GM18519 (cell line): ENCODE measurements around the gene GDF11.

ENCODE experiments used
- ATAC-seq: cut with Tn5 transposase; IDR thresholded peaks from one replicate; pipeline ENCODE4 v1.9.1; 2021; ENCODE audit warnings: mild to moderate bottlenecking, moderate library complexity; ENCODE audit not compliant: unreplicated experiment, low FRiP score

GDF11 gene

DNA sequence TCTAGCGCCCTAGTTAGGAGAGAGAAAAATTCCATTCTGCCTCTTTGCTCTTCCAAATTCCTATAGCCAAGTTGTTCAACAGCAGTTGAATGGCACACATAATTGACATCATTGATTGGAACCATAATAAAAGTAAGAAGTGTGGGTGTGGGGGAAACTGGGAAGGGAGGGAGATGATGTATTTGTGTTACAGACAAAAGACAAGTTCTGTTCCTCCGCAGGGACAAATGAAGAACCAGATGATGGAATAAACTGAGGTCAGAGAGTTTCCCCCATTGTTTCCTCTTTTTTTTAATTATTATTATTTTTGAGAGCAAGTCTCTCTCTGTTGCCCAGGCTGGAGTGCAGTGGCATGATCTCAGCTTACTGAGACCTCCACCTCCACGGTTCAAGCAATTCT, 34.9 kb downstream of the GDF11 start:
- no peak for ATAC-seq

DNA sequence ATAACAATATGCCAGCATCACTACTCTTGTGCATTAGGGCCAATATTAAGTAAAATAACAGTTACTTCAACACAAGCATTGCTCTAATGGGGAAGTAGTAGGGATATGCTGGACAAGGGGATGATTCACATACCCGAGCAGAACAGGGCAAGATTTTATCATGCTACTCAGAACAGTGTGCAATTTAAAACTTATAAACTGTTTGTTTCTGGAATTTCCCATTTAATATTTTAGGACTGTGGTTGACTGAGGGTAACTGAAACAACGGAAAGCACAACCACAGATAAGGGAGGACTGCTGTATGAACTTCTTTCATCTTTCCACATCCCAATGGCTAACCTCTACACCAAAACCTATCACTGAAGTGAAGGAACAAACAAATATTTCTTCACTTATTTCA, 37.8 kb downstream of the GDF11 start:
- ATAC-seq, result no peak

DNA sequence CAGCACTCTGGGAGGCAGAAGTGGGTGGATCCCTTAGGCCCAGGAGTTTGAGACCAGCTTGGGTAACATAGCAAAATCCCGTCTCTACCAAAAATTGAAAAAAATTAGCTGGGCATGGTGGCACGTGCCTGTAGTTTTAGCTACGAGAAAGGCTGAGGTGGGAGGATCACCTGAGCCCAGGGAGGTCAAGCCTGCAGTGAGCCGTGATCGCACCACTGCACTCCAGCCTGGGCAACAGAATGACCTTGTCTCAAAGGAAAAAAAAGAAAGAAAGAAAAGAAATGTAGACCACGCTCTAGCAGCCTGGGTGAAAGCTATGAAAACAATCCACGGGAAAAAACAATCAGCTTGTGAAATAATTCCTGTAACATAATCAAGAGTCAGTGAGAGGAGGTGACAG, 45.6 kb downstream of the GDF11 start:
- ATAC-seq, result no peak

- no peak for ATAC-seq
These were observed 46.2 kb downstream of the GDF11 start for GRCh38 chr12:55789171-55789570.

DNA sequence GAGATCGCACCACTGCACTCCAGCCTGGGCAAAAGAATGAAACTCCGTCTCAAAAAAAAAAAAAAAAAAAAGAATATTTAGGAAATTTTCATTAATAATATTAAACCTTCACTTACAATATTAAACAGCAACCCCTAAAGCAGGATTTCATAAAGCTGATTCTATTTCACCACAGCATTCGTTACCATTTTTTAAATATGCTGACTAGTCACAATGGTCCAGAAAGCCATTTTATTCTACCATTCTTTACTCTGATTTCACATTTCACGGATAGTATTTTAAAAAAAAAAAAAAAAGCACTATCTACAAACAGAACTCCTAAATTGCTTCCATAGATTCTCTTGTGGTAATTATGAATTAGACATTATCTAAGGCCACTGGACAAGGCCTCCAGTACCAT, 47.0 kb downstream of the GDF11 start:
- ATAC-seq, result no peak

- ATAC-seq, result no peak
These were observed 53.0 kb downstream of the GDF11 start for GRCh38 chr12:55795950-55796349.

- no peak for ATAC-seq
These were observed 54.1 kb downstream of the GDF11 start for GRCh38 chr12:55797068-55797467.

- ATAC-seq, result no peak
These were observed 54.6 kb downstream of the GDF11 start for GRCh38 chr12:55797550-55797949.
